ENCODE measurements around the gene AMHR2. TPM values are rescaled to one million over a fixed set of nuclear protein-coding genes. Genes with fewer than 3 reads are reported as not detected.

Gene AMHR2
- total and polyA plus RNA-seq, 2 donors (not counting 1 experiment from before 2014, with no cell fraction given) = not detected

DNA sequence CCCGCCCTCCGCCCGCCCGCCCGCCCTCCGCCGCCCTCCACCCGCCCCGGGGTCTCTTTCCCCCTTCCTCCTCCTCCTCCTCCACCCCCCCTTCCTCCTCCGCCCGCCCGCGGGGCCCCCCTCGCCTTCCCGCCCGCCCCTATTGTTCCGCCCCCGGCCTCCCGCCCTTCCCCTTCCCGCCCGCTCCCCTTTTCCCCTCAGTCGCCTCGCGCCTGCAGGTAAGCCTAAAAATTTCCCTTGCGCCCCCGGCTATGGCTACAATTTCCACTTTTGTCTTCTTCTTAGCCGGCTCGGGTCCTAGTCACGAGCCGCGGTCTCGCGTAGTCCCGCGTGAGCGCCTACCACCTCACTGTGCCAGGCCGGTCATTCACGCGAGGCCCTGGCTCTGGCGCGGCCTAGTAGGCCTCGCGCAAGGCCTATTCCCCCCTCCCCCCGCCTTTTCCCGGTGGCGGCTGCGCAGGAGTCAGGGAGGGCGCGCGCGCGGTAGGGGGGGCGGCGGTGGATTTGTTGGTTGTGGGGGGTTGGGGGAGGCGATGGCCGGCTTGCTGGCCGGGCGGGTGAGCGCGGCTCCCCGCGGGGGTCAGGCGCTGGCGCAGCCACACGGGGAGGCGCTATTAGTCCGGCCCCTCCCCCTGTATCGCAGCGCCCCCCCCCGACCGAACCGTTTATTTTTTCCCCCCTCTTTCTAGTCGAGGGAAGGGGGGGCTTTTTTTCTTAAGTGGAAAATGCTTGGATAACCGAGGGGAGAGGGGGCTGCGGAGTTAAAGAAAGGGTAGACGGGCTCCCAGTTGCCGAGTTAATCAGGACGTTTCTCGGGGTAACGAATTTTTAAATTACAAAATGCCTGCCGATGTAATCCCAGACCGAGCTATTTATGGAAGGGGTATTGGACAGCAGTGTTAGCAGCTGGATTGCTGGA, 28.8 kb downstream of the AMHR2 start:
- under 1% methylated on average over 27 of the region's 82 CpGs for WGBS (ENCODE audit: insufficient coverage)
- H4K20me1 ChIP-seq (ENCODE audit: control insufficient read depth, insufficient read depth, low read length, poor library complexity, severe bottlenecking) = peaks cover 56% of the 10 kb centered on the region
- no peaks in the 10 kb centered on the region for H3K27me3 ChIP-seq (replicated peaks in 1 of 4; ENCODE audit: control extremely low read depth in 1 of 4, control insufficient read depth in 3 of 4, insufficient read depth in 4 of 4, low read length in 3 of 4)
- H3K4me3 Mint-ChIP-seq = peak overlapping the region; percentile 97
- H3K4me2 ChIP-seq (replicated peaks; ENCODE audit: low read depth, low read length, poor library complexity, severe bottlenecking) = peak overlapping the region; percentile 78
- intact Hi-C loops (cut with micrococcal nuclease) = loop anchor here (1.0 to 5.0 kb wide), 7 partner anchors 40 to 275 kb away; partner anchors contain the start of genes AAAS, CALCOCO1, CSAD and MYG1
- CTCF ChIA-PET = interaction anchor here (0.7 to 1.7 kb wide), 4 partner anchors 12 to 237 kb away, joined by 3 to 5 read pairs (median 3); partner anchors contain the start of genes AAAS and SP1
- peak overlapping the region; percentile 67 to 92 (median 85) for H3K4me3 ChIP-seq (ENCODE audit: control extremely low read depth in 1 of 5, extremely low read depth in 1 of 5, insufficient read depth in 1 of 5, low read depth in 2 of 5, low read length in 4 of 5)
- H3K79me2 ChIP-seq (ENCODE audit: control insufficient read depth, insufficient read depth, low read length) = peaks cover 58% of the 10 kb centered on the region
- POLR2A ChIA-PET = interaction anchor here (0.7 to 1.6 kb wide), 6 partner anchors 11 to 1361 kb away, joined by 3 to 7 read pairs (median 4); partner anchors contain the start of genes COPZ1 and PRR13
- H3K9me3 ChIP-seq (ENCODE audit: control extremely low read depth in 1 of 3, control insufficient read depth in 2 of 3, insufficient read depth in 1 of 3, low read length in 2 of 3) = no peaks in the 10 kb centered on the region
- H3K36me3 ChIP-seq (replicated peaks in 1 of 2; ENCODE audit: control extremely low read depth in 1 of 2, control insufficient read depth in 1 of 2, extremely low read depth in 1 of 2, insufficient read depth in 2 of 2, low read length in 1 of 2) = peaks cover 15 to 36% of the 10 kb centered on the region in 2 experiments
- H3K4me1 ChIP-seq (ENCODE audit: control insufficient read depth in 2 of 2, insufficient read depth in 2 of 2, low read length in 2 of 2) = peaks cover 15 to 20% of the 10 kb centered on the region in 2 donors
- H2AFZ ChIP-seq (ENCODE audit: insufficient read depth, low read depth, low read length, poor library complexity, severe bottlenecking) = peak overlapping the region; percentile 10
- DNase-seq (peak; percentile 92), ATAC-seq (ENCODE audit: low read depth) (peak; percentile 36)
- no peaks in the 10 kb centered on the region for H3K27me3 Mint-ChIP-seq
- H3K9me3 Mint-ChIP-seq (ENCODE audit: insufficient read depth) = no peaks in the 10 kb centered on the region
- H3K9ac ChIP-seq (ENCODE audit: low read length) = peak overlapping the region; percentile 97
- peak overlapping the region; percentile 99 for H3K27ac Mint-ChIP-seq
- no peak for TF ChIP-seq EZH2 (IDR thresholded peaks at IDR 0.05; ENCODE audit: borderline replicate concordance, insufficient read depth, low read depth, low read length, poor library complexity, severe bottlenecking)
- TF ChIP-seq, protein P1, sequence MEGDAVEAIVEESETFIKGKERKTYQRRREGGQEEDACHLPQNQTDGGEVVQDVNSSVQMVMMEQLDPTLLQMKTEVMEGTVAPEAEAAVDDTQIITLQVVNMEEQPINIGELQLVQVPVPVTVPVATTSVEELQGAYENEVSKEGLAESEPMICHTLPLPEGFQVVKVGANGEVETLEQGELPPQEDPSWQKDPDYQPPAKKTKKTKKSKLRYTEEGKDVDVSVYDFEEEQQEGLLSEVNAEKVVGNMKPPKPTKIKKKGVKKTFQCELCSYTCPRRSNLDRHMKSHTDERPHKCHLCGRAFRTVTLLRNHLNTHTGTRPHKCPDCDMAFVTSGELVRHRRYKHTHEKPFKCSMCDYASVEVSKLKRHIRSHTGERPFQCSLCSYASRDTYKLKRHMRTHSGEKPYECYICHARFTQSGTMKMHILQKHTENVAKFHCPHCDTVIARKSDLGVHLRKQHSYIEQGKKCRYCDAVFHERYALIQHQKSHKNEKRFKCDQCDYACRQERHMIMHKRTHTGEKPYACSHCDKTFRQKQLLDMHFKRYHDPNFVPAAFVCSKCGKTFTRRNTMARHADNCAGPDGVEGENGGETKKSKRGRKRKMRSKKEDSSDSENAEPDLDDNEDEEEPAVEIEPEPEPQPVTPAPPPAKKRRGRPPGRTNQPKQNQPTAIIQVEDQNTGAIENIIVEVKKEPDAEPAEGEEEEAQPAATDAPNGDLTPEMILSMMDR (IDR thresholded peaks at IDR 0.05) = peak; percentile 58
- peak overlapping the region; percentile 90 to 94 for H3K27ac ChIP-seq (ENCODE audit: low read length in 2 of 2)
- peaks cover 27% of the 10 kb centered on the region for H3K4me1 Mint-ChIP-seq
